ENCODE results near the gene RCC1. TPM values are rescaled to one million over a fixed set of nuclear protein-coding genes. Genes with fewer than 3 reads are reported as not detected.

Gene RCC1
- polyA plus RNA-seq (2012; ENCODE audit: insufficient read depth, insufficient read length, low read depth): 29.6 TPM

- H3K4me1 ChIP-seq: no peaks in the 10 kb centered on the region
- peak; percentile 93 for DNase-seq
- H3K27me3 ChIP-seq: no peaks in the 10 kb centered on the region
- no peaks in the 10 kb centered on the region for H3K9me3 ChIP-seq
- H3K36me3 ChIP-seq: peaks cover 45% of the 10 kb centered on the region
- TF ChIP-seq, protein P1, sequence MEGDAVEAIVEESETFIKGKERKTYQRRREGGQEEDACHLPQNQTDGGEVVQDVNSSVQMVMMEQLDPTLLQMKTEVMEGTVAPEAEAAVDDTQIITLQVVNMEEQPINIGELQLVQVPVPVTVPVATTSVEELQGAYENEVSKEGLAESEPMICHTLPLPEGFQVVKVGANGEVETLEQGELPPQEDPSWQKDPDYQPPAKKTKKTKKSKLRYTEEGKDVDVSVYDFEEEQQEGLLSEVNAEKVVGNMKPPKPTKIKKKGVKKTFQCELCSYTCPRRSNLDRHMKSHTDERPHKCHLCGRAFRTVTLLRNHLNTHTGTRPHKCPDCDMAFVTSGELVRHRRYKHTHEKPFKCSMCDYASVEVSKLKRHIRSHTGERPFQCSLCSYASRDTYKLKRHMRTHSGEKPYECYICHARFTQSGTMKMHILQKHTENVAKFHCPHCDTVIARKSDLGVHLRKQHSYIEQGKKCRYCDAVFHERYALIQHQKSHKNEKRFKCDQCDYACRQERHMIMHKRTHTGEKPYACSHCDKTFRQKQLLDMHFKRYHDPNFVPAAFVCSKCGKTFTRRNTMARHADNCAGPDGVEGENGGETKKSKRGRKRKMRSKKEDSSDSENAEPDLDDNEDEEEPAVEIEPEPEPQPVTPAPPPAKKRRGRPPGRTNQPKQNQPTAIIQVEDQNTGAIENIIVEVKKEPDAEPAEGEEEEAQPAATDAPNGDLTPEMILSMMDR (IDR thresholded peaks at IDR 0.05; ENCODE audit: low read depth, low read length): no peak
- H3K4me3 ChIP-seq (ENCODE audit: low read depth, low read length): peak within 1 kb of the TSS; percentile 70
Observed at GRCh38 chr1:28505406-28506187, at the start of gene RCC1. RCC1 (plus strand) TSS chr1:28506043; CDS start chr1:28529867, 23,824 bp downstream.

- no peak overlapping the region for H3K4me3 ChIP-seq (ENCODE audit: low read depth, low read length)
- H3K4me1 ChIP-seq: no peaks in the 10 kb centered on the region
- H3K36me3 ChIP-seq: no peaks in the 10 kb centered on the region
- DNase-seq: no peak
- H3K9me3 ChIP-seq: no peaks in the 10 kb centered on the region
- TF ChIP-seq, protein P1 (IDR thresholded peaks at IDR 0.05; ENCODE audit: low read depth, low read length): no peak
- H3K27me3 ChIP-seq: no peaks in the 10 kb centered on the region
Observed at GRCh38 chr1:28456078-28456477, 49.8 kb upstream of the RCC1 start.

DNA sequence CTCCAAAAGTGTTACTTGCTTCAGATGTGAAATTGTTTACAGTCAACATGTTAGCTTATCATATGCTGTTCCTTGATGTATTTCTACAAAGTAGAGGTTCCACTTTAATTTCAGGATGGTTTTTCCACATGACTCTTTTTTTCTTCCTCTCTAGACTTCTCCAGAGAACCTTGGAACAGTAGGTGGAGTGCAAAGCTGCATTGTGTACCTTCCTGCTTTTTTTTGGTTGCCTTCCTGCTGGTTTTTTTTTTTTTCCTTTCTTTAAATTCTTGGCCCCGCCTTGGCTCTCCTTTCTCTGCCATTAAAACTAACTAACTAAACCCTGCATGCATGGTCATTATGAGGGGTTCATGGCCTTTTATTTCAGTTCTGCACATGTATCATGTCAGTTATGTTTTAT, 48.2 kb upstream of the RCC1 start:
- DNase-seq: no peak
- TF ChIP-seq, protein P1 (IDR thresholded peaks at IDR 0.05; ENCODE audit: low read depth, low read length): no peak
- Histone ChIP-seq H3K9me3 (no peaks in the 10 kb centered on the region), H3K36me3 (no peaks in the 10 kb centered on the region), H3K4me1 (no peaks in the 10 kb centered on the region), H3K4me3 (ENCODE audit: low read depth, low read length) (no peak overlapping the region), H3K27me3 (no peaks in the 10 kb centered on the region)

- Histone ChIP-seq H3K27me3 (no peaks in the 10 kb centered on the region), H3K36me3 (no peaks in the 10 kb centered on the region), H3K9me3 (no peaks in the 10 kb centered on the region), H3K4me3 (ENCODE audit: low read depth, low read length) (no peak overlapping the region), H3K4me1 (no peaks in the 10 kb centered on the region)
- TF ChIP-seq, protein P1 (IDR thresholded peaks at IDR 0.05; ENCODE audit: low read depth, low read length): no peak
- DNase-seq: no peak
Observed at GRCh38 chr1:28458237-28459228, 47.3 kb upstream of the RCC1 start.

GRCh38 chr1:28466226-28466778, 39.5 kb upstream of the RCC1 start:
- Histone ChIP-seq H3K4me1 (no peaks in the 10 kb centered on the region), H3K4me3 (ENCODE audit: low read depth, low read length) (no peak overlapping the region), H3K36me3 (peaks cover 4% of the 10 kb centered on the region; the same call in 1 of the 2 replicates), H3K9me3 (no peaks in the 10 kb centered on the region), H3K27me3 (no peaks in the 10 kb centered on the region)
- TF ChIP-seq, protein P1 (IDR thresholded peaks at IDR 0.05; ENCODE audit: low read depth, low read length): no peak
- DNase-seq: no peak

Data from BE2C (cell line).